22Rv1 (cell line): ENCODE results near the gene NCOR1.

Experiments used
- CTCF ChIP-seq: fragments of 450-650 bp; IDR thresholded peaks from 2 replicates; pipeline ENCODE4 v1.5.1; 2017; ENCODE audit warnings: mild to moderate bottlenecking
- ZFX ChIP-seq: fragments of 450-650 bp; IDR thresholded peaks from 2 replicates; pipeline ENCODE4 v1.6.1; 2017; ENCODE audit warnings: antibody characterized with exemption, borderline replicate concordance

- no peak for TF ChIP-seq CTCF
- no peak for TF ChIP-seq ZFX
Observed at GRCh38 chr17:16250635-16251034, 35.3 kb upstream of the NCOR1 start.
